IPS DF 6.9 (cell line): ENCODE measurements around the gene ZFYVE16.

Experiments
- DNase-seq: peaks from one replicate; pipeline ENCODE4 v3.0.0-alpha.2; 2013; ENCODE audit warnings: low read depth, low spot score
- H3K27ac ChIP-seq: one replicate; pipeline ENCODE4 v1.5.1; 2013; ENCODE audit warnings: low read length, control low read depth
- H3K27me3 ChIP-seq: 2 replicates; pipeline ENCODE4 v1.6.1; 2013; ENCODE audit warnings: mild to moderate bottlenecking, low read length; ENCODE audit not compliant: control insufficient read depth, insufficient read depth
- H3K36me3 ChIP-seq: 2 replicates; pipeline ENCODE4 v1.6.1; 2013; ENCODE audit warnings: low read length; ENCODE audit not compliant: control insufficient read depth, insufficient read depth
- H3K4me1 ChIP-seq: 2 replicates; pipeline ENCODE4 v1.6.1; 2013; ENCODE audit warnings: low read length; ENCODE audit not compliant: control insufficient read depth, insufficient read depth
- H3K4me3 ChIP-seq: 2 replicates; pipeline ENCODE4 v1.5.1; 2013; ENCODE audit warnings: mild to moderate bottlenecking, low read length
- H3K9me3 ChIP-seq: 2 replicates; pipeline ENCODE4 v1.6.1; 2013; ENCODE audit warnings: low read length, inconsistent platforms; ENCODE audit not compliant: control insufficient read depth, insufficient read depth
- WGBS: extraction: QIAGEN DNeasy Blood & Tissue Kit; methylation state at CpG from one replicate; pipeline ENCODE4 v1.1.7; 2013; ENCODE audit warnings: mixed read lengths, missing lambda C conversion rate; ENCODE audit not compliant: insufficient read length, insufficient coverage; 5-methylcytosine and 5-hydroxymethylcytosine counted together

ZFYVE16 gene

DNA sequence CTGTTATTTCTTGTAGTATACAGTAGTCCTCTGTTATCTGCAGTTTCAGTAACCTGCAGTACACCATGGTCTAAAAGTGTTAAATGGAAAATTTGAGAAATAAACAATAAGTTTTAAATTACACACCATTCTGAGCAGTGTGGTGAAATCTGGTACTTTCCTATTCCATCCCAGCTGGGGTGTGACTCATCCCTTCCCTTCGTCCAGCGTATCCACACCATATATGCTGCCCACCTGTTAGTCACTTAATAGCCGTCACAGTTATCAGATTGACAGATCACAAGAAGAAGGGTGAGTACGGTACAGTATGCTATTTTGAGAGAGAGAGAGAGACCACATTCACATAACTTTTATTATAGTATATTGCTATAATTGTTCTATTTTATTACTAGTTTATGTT lies 109.0 kb downstream of the ZFYVE16 start:
- no CpG with 5 or more reads among the region's 4 CpGs for WGBS
- no peaks in the 10 kb centered on the region for H3K27me3 ChIP-seq
- no peaks in the 10 kb centered on the region for H3K9me3 ChIP-seq
- no peak for DNase-seq
- H3K36me3 ChIP-seq: no peaks in the 10 kb centered on the region
- H3K4me1 ChIP-seq: no peaks in the 10 kb centered on the region
- no peak overlapping the region for H3K27ac ChIP-seq
- H3K4me3 ChIP-seq: no peak overlapping the region
